ENCODE data around the gene NDEL1.

The NDEL1 gene, protein sequence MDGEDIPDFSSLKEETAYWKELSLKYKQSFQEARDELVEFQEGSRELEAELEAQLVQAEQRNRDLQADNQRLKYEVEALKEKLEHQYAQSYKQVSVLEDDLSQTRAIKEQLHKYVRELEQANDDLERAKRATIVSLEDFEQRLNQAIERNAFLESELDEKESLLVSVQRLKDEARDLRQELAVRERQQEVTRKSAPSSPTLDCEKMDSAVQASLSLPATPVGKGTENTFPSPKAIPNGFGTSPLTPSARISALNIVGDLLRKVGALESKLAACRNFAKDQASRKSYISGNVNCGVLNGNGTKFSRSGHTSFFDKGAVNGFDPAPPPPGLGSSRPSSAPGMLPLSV

DNA sequence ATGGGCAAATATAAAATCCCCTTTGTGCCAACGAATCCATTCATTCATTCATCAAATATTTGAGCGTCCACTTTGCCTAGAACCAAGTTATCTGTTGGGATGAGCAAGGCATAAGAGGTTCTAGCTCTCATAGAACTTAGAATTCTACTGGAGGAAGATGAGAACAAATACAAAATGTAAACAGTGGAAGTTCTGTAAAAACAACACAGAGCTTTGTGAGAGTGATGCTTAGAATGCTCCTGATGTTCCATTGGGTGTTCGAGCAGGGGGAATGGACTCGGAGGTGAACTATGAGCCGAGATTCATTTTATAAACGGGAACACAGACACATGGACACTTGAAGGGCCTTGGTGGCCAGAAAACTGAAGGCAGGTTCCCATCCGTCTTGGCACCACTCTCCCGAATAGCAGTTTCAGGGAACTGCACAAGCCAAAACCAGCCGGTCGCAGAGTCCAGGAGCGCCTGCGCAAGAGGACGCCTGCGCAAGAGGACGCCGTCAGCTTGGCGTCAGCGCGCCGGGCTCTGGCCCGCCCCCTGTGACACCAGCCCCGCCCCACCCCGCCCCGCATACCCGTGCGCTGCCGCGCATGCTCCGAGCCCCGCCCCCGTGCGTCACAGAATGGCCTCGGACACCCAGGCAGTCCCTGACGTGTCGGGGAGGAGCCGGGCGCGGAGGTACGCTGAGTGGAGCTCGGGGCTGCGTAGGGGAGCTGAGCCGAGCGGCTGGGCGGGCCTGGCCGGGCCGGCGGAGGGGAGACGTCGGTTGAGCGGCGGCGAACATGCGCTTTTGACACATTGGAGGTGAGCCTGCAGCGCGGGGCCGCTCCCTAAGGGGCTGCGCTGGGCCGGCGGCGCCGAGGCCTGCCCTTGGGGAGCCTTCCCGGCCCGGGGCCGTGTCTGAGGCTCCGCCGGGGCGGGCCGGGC lies at the start of gene NDEL1:
Gene NDEL1, plus strand, starts transcription at position 640 of the 924 bp plus-strand sequence. CDS start 8,388 bp downstream, outside the sequence.
- peak within 1 kb of the TSS; percentile 97 for H3K4me3 ChIP-seq (replicated peaks; ENCODE audit: low read depth, low read length)
- TF ChIP-seq, protein P1, sequence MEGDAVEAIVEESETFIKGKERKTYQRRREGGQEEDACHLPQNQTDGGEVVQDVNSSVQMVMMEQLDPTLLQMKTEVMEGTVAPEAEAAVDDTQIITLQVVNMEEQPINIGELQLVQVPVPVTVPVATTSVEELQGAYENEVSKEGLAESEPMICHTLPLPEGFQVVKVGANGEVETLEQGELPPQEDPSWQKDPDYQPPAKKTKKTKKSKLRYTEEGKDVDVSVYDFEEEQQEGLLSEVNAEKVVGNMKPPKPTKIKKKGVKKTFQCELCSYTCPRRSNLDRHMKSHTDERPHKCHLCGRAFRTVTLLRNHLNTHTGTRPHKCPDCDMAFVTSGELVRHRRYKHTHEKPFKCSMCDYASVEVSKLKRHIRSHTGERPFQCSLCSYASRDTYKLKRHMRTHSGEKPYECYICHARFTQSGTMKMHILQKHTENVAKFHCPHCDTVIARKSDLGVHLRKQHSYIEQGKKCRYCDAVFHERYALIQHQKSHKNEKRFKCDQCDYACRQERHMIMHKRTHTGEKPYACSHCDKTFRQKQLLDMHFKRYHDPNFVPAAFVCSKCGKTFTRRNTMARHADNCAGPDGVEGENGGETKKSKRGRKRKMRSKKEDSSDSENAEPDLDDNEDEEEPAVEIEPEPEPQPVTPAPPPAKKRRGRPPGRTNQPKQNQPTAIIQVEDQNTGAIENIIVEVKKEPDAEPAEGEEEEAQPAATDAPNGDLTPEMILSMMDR (IDR thresholded peaks at IDR 0.05; ENCODE audit: low read length, missing control alignments) = no peak
- DNase-seq (ENCODE audit: low read depth) = peak; percentile 98

DNA sequence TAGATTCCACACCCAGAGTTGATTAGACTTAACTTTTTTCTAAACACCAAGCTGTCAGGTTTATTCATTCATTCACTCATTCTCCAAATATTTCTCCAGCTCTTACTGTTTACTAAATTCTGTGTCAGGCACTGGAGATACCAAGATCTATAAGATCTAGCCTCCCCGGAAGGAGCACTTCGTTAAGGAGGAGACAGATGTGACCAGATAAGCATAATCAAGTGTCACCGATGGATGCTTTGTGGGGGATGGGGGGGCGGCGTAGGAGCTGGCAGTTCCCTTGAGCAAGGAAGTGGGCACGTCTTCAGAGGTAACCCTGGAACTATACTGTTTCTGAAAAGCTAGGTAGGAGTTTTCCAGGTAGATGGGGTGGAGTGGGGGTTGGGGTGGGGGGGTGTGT lies 48.8 kb upstream of the NDEL1 start:
- TF ChIP-seq, protein P1 (IDR thresholded peaks at IDR 0.05; ENCODE audit: low read length, missing control alignments) = no peak
- H3K4me3 ChIP-seq (replicated peaks; ENCODE audit: low read depth, low read length) = no peak overlapping the region
- DNase-seq (ENCODE audit: low read depth) = no peak

DNA sequence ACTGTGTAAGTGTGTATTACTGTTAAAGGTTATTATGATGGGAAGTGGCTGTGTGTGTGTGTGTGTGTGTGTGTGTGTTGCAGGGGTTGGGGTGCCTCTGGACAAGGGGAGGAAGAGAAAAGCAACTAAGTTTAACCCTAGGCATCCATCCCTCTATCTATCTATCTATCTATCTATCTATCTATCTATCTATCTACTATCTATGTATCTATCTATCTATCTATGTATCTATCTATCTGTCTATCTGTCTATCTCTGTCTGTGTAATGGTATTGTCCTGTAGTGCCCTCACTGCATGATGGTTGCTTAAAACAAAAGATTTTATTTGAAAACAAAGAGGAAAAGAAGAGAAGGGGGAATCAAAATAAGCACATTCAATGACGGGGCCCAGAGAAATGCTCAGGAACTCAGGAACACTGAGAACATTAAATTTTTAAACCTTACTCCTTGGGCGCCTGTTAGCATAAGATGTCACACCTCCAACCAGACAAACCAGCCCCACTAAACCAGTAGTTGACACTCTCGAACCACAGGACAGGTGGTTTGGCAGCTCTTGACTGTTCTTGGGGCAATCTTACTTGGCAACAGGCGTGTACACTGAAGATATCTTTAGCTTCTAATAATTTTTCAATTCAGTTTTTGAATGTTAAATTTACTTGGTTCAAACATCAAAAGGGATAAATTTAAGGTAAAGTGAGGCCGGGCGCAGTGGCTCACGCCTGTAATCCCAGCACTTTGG lies 47.6 kb upstream of the NDEL1 start:
- DNase-seq (ENCODE audit: low read depth) = no peak
- TF ChIP-seq, protein P1 (IDR thresholded peaks at IDR 0.05; ENCODE audit: low read length, missing control alignments) = no peak
- no peak overlapping the region for H3K4me3 ChIP-seq (replicated peaks; ENCODE audit: low read depth, low read length)

DNA sequence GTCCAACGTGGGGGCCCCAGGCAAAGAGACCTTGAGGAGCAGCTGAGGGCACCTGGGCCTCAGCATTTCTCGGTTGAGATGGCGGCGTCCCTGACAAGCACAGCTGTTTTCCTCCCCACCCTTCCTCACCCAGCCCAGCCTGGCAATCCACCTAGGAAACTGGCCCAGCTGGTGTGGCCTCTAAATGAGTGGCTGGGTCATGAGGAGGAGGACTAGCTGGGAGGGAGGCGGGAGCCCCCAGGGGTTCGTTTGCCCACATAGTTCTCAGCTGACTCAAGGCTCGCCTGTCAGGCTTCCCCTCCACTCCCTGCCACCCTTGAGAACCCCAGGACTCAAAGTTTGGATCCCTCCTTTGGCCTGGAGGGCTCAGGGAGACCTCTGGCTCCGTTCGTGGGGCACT lies 44.0 kb upstream of the NDEL1 start:
- H3K4me3 ChIP-seq (replicated peaks; ENCODE audit: low read depth, low read length) = no peak overlapping the region
- DNase-seq (ENCODE audit: low read depth) = no peak
- TF ChIP-seq, protein P1 (IDR thresholded peaks at IDR 0.05; ENCODE audit: low read length, missing control alignments) = no peak

DNA sequence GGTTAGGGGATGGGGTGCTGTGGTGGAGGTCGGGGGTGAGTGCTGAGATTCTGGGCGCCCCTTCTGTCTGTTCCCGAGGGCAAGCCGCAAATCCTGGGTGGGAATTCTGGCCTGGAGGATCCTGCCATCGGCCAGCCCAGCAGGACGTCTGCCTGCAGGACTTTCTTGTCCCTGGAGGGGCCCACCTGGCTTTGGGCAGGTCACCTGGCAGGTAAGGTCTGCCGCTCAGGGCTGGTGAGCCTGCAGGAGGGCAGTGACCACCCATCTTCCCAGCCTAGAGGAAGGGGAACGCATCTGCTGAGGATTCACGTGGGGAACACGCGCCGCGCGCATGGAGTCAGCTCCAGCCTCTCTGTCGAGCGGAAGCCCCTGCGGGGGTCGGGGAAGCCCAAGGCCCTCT lies 43.4 kb upstream of the NDEL1 start:
- no peak for DNase-seq (ENCODE audit: low read depth)

More for the DNA sequence above, 43.4 kb upstream of the NDEL1 start:
- H3K4me3 ChIP-seq (replicated peaks; ENCODE audit: low read depth, low read length) = no peak overlapping the region
- TF ChIP-seq, protein P1 (IDR thresholded peaks at IDR 0.05; ENCODE audit: low read length, missing control alignments) = no peak

All from fibroblast of pulmonary artery (primary cell).